Stimulated activated CD4-positive, alpha-beta T cell treated with anti-CD3 and anti-CD28 coated beads, TNF-alpha, amount 100 ng/mL, for 48 hours (primary cell): Measurements from ENCODE around the gene SUMO2.
A peak's percentile ranks its signal among the peaks of the same experiment; 100 is the strongest.

Source experiments
- DNase-seq, 3 donors: peaks; one replicate each; pipeline ENCODE4 v3.0.0-alpha.2; 2020; ENCODE audit warnings: low read depth in 3 of 3

SUMO2 gene

DNA sequence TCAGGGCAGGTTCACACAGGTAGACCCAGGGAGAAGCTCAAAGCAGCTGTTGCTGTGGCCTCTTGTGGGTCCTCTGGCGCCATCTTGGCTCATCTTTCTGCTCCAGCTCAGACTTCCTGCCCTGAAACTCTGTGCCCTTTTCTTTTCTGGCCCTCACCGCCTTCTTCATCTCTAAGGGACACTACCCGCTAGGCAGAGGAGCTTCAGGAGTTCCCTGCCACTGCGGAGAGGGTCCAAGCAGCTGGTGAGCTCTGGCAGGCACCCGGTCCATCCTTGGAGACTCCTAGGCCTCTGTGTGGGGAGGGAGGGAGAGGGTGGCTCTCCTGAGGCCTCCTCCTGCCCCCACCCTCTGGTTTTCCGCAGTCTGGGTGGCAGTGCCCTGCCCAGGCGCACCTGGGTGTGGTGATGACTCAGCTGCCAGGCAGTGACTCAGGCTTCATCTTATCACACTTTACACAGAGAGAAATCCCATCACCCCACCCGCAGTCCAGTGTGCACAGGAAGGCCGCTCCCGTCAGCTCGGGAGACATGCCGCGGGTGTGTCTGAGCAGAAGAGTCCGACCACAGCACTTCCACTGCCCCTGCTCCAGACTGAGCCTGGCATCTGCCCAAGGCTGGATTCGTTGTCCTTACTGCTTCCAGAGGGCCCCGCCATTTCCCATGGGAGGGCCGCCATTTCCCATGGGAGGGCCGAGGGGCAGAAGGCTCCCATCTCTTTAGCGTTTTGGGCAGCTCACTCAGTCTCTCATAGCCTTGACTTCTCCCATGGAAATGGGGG is 58.5 kb downstream of the SUMO2 start:
- DNase-seq = peak; percentile 18 to 56 (median 46)

DNA sequence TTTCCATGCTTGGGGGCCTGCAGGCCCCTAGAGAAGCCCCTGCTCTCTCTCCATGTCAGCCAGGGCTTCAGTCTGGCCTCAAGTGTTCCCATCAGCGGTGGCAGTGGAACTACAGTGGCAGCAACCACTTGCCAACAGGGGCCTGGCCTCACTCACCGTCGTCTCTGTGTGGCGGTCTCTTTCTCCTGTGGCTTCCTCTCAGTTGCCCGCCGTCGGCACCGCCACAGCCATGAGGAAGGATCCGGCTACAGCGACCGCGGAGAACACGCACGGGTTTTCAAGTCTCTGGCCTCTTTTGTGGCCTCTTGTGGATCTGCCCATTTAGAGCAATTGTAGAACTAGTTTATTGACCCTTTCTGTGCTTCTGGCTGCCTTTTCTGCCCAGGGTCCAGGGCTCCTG is 64.5 kb downstream of the SUMO2 start:
- no peak for DNase-seq

DNA sequence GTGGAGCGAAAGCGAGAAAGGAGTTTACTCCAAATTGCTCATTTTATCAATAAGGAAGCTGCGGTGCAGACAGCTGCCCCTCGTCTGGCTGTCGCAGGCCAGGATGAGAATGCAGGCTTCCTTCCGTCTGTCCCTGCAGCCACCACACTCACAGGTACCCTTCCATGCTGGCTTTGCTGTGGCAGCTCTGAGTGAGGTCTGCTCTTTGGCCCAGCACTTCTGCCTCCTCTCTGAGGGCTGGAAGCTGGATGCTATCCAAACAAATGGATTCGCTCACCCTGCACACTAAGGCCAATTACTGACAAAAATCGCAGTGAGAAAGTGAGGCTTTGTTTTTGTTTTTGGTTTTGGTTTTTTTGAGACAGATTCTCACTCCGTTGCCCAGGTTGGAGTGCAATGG is 66.0 kb downstream of the SUMO2 start:
- no peak for DNase-seq
